ENCODE data around the gene NEK7.

NEK7 gene

GRCh38 chr1:198147216-198147615, 9.6 kb upstream of the NEK7 start:
- no CpG with 5 or more reads among the region's 2 CpGs for WGBS
- Histone ChIP-seq H3K36me3 (ENCODE audit: insufficient read depth, low read length) (no peaks in the 10 kb centered on the region), H3K27me3 (ENCODE audit: insufficient read depth, low read length) (no peaks in the 10 kb centered on the region), H3K9me3 (ENCODE audit: insufficient read depth, low read depth, low read length) (no peaks in the 10 kb centered on the region), H3K9ac (ENCODE audit: low read depth, low read length) (no peak overlapping the region), H3K4me1 (ENCODE audit: insufficient read depth, low read length) (no peaks in the 10 kb centered on the region), H3K27ac (ENCODE audit: low read depth, low read length) (no peak overlapping the region), H3K4me3 (ENCODE audit: low read length) (no peak overlapping the region)

GRCh38 chr1:198150369-198150768, 6.4 kb upstream of the NEK7 start:
- WGBS: no CpG with 5 or more reads among the region's 1 CpG
- no peak overlapping the region for H3K27ac ChIP-seq (ENCODE audit: low read depth, low read length)
- no peaks in the 10 kb centered on the region for H3K9me3 ChIP-seq (ENCODE audit: insufficient read depth, low read depth, low read length)
- H3K9ac ChIP-seq (ENCODE audit: low read depth, low read length): no peak overlapping the region
- no peaks in the 10 kb centered on the region for H3K4me1 ChIP-seq (ENCODE audit: insufficient read depth, low read length)
- H3K4me3 ChIP-seq (ENCODE audit: low read length): no peak overlapping the region
- H3K27me3 ChIP-seq (ENCODE audit: insufficient read depth, low read length): no peaks in the 10 kb centered on the region
- H3K36me3 ChIP-seq (ENCODE audit: insufficient read depth, low read length): no peaks in the 10 kb centered on the region

DNA sequence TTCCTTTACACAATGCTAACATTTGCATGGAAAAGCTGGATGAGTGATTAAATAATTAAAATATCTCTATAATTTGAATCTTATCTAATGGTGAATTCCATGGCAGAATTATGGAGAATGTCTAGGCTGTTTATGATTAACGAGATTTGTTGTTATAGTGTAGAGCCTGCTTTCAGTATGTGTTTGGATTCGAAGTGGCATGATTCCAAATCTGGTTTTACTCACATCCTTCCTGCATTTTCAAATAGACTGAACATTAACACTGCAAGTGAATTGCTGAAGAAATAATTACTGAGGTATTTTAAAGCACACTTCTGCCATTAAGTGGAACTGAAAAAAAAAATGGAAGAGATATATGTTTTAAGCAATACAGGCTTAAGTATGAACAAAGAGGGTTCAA, 5.1 kb upstream of the NEK7 start:
- Histone ChIP-seq H3K36me3 (ENCODE audit: insufficient read depth, low read length) (no peaks in the 10 kb centered on the region), H3K9me3 (ENCODE audit: insufficient read depth, low read depth, low read length) (no peaks in the 10 kb centered on the region), H3K9ac (ENCODE audit: low read depth, low read length) (no peak overlapping the region), H3K27ac (ENCODE audit: low read depth, low read length) (no peak overlapping the region), H3K4me1 (ENCODE audit: insufficient read depth, low read length) (no peaks in the 10 kb centered on the region), H3K27me3 (ENCODE audit: insufficient read depth, low read length) (no peaks in the 10 kb centered on the region), H3K4me3 (ENCODE audit: low read length) (no peak overlapping the region)
- WGBS: 100% methylated on average over 1 of the region's 2 CpGs

DNA sequence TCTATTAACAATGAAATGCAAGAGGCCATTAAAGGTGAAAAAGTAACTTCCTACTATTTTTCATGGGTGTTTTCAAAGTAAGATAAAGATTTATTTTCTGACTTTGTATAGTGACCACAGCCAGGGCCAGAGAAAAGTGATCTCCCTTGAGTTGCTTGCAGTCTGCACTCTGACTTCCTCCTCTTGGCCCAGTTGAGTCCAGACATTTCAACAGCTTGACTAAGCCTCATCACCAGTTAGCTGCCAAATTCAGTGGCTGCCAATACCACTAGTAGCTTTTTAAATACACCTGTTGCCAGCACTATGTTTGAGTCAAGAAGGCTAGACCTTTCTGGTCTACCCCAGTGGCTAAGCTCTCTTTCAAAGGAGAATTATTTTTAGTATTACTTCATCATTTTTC, 3.7 kb upstream of the NEK7 start:
- Histone ChIP-seq H3K4me3 (ENCODE audit: low read length) (no peak overlapping the region), H3K36me3 (ENCODE audit: insufficient read depth, low read length) (no peaks in the 10 kb centered on the region), H3K9me3 (ENCODE audit: insufficient read depth, low read depth, low read length) (no peaks in the 10 kb centered on the region), H3K27me3 (ENCODE audit: insufficient read depth, low read length) (no peaks in the 10 kb centered on the region), H3K27ac (ENCODE audit: low read depth, low read length) (no peak overlapping the region), H3K9ac (ENCODE audit: low read depth, low read length) (no peak overlapping the region), H3K4me1 (ENCODE audit: insufficient read depth, low read length) (peaks cover 1% of the 10 kb centered on the region; the same call in 1 of the 2 replicates)

DNA sequence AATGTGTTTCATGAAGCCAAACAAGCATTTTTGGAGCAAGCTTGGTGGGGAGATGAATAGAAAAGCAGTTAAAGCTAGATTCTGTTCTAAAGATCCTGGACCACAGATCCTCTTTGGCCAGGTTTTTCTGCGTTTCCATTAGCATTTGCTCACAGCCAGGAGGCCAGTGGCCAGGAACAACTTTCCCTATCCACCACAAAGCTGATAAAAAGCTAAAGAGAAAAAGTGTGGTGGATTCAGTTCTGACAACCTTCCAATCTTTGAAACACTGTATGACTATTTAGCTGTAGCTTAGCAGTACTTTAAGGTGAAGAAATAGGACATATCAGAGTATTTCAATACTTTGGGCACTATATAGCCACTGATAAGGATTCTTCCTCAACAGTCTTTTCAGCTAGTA, 3.0 kb upstream of the NEK7 start:
- Histone ChIP-seq H3K4me1 (ENCODE audit: insufficient read depth, low read length) (peaks cover 6% of the 10 kb centered on the region; the same call in 1 of the 2 replicates), H3K9ac (ENCODE audit: low read depth, low read length) (no peak overlapping the region), H3K27ac (ENCODE audit: low read depth, low read length) (no peak overlapping the region), H3K27me3 (ENCODE audit: insufficient read depth, low read length) (no peaks in the 10 kb centered on the region), H3K9me3 (ENCODE audit: insufficient read depth, low read depth, low read length) (no peaks in the 10 kb centered on the region), H3K36me3 (ENCODE audit: insufficient read depth, low read length) (no peaks in the 10 kb centered on the region), H3K4me3 (ENCODE audit: low read length) (no peak overlapping the region)
- WGBS: 93% methylated on average over 1 of the region's 1 CpG

GRCh38 chr1:198155253-198155652, 1.5 kb upstream of the NEK7 start:
- 93% methylated on average over 5 of the region's 5 CpGs for WGBS
- no peaks in the 10 kb centered on the region for H3K27me3 ChIP-seq (ENCODE audit: insufficient read depth, low read length)
- H3K27ac ChIP-seq (ENCODE audit: low read depth, low read length): no peak overlapping the region

GRCh38 chr1:198156111-198156744, 570 bp upstream of the NEK7 start:
- no peaks in the 10 kb centered on the region for H3K36me3 ChIP-seq (ENCODE audit: insufficient read depth, low read length)
- 2% methylated on average over 13 of the region's 13 CpGs for WGBS
- no peaks in the 10 kb centered on the region for H3K9me3 ChIP-seq (ENCODE audit: insufficient read depth, low read depth, low read length)
- peak overlapping the region; percentile 79 for H3K4me3 ChIP-seq (ENCODE audit: low read length)
- H3K4me1 ChIP-seq (ENCODE audit: insufficient read depth, low read length): peaks cover 22% of the 10 kb centered on the region
- H3K27me3 ChIP-seq (ENCODE audit: insufficient read depth, low read length): no peaks in the 10 kb centered on the region
- peak overlapping the region; percentile 74; the same call in 1 of the 2 replicates for H3K27ac ChIP-seq (ENCODE audit: low read depth, low read length)
- peak overlapping the region; percentile 76 for H3K9ac ChIP-seq (ENCODE audit: low read depth, low read length)

More at GRCh38 chr1:198155253-198155652, 1.5 kb upstream of the NEK7 start:
- no peaks in the 10 kb centered on the region for H3K9me3 ChIP-seq (ENCODE audit: insufficient read depth, low read depth, low read length)
- H3K4me1 ChIP-seq (ENCODE audit: insufficient read depth, low read length): peaks cover 18% of the 10 kb centered on the region
- H3K36me3 ChIP-seq (ENCODE audit: insufficient read depth, low read length): no peaks in the 10 kb centered on the region
- H3K9ac ChIP-seq (ENCODE audit: low read depth, low read length): no peak overlapping the region
- no peak overlapping the region for H3K4me3 ChIP-seq (ENCODE audit: low read length)

DNA sequence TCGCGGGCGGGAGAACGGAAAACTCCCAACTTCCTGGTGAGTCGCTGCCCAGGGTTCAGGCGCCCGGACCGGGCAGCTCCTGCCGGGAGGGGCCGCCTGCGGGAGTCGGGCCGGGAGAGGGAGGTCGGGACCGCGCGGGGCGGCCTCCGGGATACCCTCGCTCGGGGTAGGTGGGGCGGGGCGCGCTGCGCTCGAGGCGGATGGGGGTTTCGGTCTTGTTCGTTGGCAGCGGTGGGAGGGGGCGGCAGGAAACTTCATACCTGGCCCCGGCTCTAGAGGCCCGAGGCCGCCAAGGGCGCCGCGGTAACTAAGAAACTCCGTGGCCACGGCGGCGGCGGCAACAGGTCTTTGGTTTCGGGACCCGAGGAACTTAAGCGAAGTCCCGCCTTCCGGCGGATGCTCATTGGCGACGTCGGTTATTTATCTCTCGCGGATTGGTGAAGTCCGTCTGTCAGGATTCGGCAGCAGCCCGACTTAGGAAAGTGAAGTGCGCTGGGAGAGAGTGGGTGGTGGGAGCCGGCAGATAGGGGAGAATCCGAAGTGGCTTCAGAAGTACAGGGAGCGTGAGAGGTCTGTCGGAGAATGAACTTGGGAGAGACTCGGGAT, 546 bp downstream of the NEK7 start:
- peak overlapping the region; percentile 74; the same call in 1 of the 2 replicates for H3K27ac ChIP-seq (ENCODE audit: low read depth, low read length)
- H3K36me3 ChIP-seq (ENCODE audit: insufficient read depth, low read length): no peaks in the 10 kb centered on the region
- H3K4me3 ChIP-seq (ENCODE audit: low read length): peak overlapping the region; percentile 79
- under 1% methylated on average over 62 of the region's 62 CpGs for WGBS
- no peaks in the 10 kb centered on the region for H3K27me3 ChIP-seq (ENCODE audit: insufficient read depth, low read length)
- peak overlapping the region; percentile 76 for H3K9ac ChIP-seq (ENCODE audit: low read depth, low read length)
- no peaks in the 10 kb centered on the region for H3K9me3 ChIP-seq (ENCODE audit: insufficient read depth, low read depth, low read length)
- peaks cover 23% of the 10 kb centered on the region for H3K4me1 ChIP-seq (ENCODE audit: insufficient read depth, low read length)

DNA sequence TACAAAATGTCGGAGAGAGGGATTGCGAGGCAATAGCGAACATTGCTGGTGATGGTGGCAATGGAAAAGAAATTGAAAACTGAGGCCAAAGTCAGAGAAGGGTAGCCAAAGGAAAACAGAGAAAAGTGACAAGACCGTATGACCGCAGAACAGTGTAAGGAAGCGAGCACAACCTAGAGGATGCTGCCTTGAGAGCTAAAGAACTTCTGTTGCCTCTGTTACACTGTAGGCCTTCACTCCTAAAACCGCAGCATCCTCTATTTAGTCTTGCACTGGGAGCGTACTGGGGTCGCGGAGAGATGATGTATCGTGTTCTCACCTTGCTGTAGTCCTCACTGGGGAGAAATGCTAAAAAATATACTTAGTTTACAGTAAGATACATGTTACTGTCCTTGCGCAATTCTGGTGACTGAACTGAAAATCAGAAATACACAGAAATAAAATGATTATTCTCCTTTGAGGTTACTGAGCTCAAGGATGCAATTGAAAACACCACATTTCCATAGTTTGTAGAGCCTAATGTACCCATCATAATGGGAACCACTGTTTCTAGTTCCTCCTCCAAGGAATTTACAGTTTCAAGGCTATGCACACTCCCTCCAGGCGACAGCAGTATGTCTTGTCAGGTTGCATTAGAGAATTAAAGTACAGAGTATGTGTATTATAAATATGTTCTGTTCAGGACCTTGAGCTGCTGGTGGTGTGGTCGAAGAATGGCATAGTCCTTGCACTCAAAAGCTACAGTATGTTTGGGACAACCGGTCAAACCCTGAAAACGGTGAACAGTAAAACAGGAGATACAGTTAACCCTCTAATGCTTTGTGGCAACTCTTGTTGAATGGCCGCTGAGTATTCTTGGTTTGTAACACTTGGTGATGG, 1.3 kb downstream of the NEK7 start:
- Histone ChIP-seq H3K36me3 (ENCODE audit: insufficient read depth, low read length) (no peaks in the 10 kb centered on the region), H3K9me3 (ENCODE audit: insufficient read depth, low read depth, low read length) (no peaks in the 10 kb centered on the region), H3K4me3 (ENCODE audit: low read length) (peak overlapping the region; percentile 79), H3K27me3 (ENCODE audit: insufficient read depth, low read length) (no peaks in the 10 kb centered on the region), H3K9ac (ENCODE audit: low read depth, low read length) (peak overlapping the region; percentile 76), H3K4me1 (ENCODE audit: insufficient read depth, low read length) (peaks cover 27% of the 10 kb centered on the region), H3K27ac (ENCODE audit: low read depth, low read length) (peak overlapping the region; percentile 78)
- 20% methylated on average over 17 of the region's 17 CpGs for WGBS

GRCh38 chr1:198158735-198159589, 2.2 kb downstream of the NEK7 start:
- 2% methylated on average over 37 of the region's 37 CpGs for WGBS

More at GRCh38 chr1:198158735-198159589, 2.2 kb downstream of the NEK7 start:
- no peaks in the 10 kb centered on the region for H3K9me3 ChIP-seq (ENCODE audit: insufficient read depth, low read depth, low read length)
- H3K4me3 ChIP-seq (ENCODE audit: low read length): peak overlapping the region; percentile 79
- peaks cover 27% of the 10 kb centered on the region for H3K4me1 ChIP-seq (ENCODE audit: insufficient read depth, low read length)
- H3K9ac ChIP-seq (ENCODE audit: low read depth, low read length): peak overlapping the region; percentile 91
- no peaks in the 10 kb centered on the region for H3K36me3 ChIP-seq (ENCODE audit: insufficient read depth, low read length)
- H3K27me3 ChIP-seq (ENCODE audit: insufficient read depth, low read length): no peaks in the 10 kb centered on the region
- peak overlapping the region; percentile 92 for H3K27ac ChIP-seq (ENCODE audit: low read depth, low read length)

Measured in HUES64 (cell line).